PFSK-1 (cell line): ENCODE measurements around the gene FDCSP.

Experiments
- POLR2AphosphoS5 ChIP-seq: IDR thresholded peaks from 2 replicates; pipeline ENCODE4 v1.6.1; 2012; ENCODE audit warnings: low read depth, mild to moderate bottlenecking, control low read depth, low read length, moderate library complexity
- SIN3A ChIP-seq: IDR thresholded peaks from 2 replicates; pipeline ENCODE4 v1.6.1; 2012; ENCODE audit warnings: mild to moderate bottlenecking, low read length, moderate library complexity, borderline replicate concordance; ENCODE audit not compliant: insufficient read depth
- TAF1 ChIP-seq: IDR thresholded peaks from 2 replicates; pipeline ENCODE4 v1.6.1; 2012; ENCODE audit warnings: low read length, control low read depth, borderline replicate concordance; ENCODE audit not compliant: insufficient read depth

GRCh38 chr4:70182517-70183167 lies 43.3 kb upstream of the FDCSP start:
- TF ChIP-seq TAF1 (no peak), SIN3A (no peak), POLR2AphosphoS5 (no peak)
